B cell (primary cell): ENCODE results near the gene TOMM5. TPM values are rescaled to one million over a fixed set of nuclear protein-coding genes. Genes with fewer than 3 reads are reported as not detected.

Experiments used
- ATAC-seq: fragments of 200-7000 bp; cut with Tn5 transposase; one replicate; pipeline ENCODE4 v1.10.0; 2021; ENCODE audit warnings: low read depth, mild to moderate bottlenecking, moderate number of reproducible peaks, moderate library complexity
- CTCF ChIA-PET: fragments of 350-600 bp; sonication (Branson Sonifier 250); formaldehyde crosslinking; loops from one replicate; lab custom pipeline; 2021; ENCODE audit warnings: antibody characterized with exemption, inconsistent platforms; lab: Charles Lee
- POLR2A ChIA-PET: fragments of 350-600 bp; sonication (Branson Sonifier 250); formaldehyde crosslinking; loops from one replicate; lab custom pipeline; 2021; ENCODE audit warnings: antibody characterized with exemption; lab: Charles Lee
- DNase-seq: peaks from one replicate; pipeline ENCODE4 v3.0.0; 2013
- H2AFZ ChIP-seq: 2 replicates; pipeline ENCODE4 v1.6.1; 2012; ENCODE audit warnings: mild to moderate bottlenecking, low read depth, low read length; ENCODE audit not compliant: insufficient read depth, poor library complexity, severe bottlenecking
- H3K27ac ChIP-seq, 2 donors: 1 replicate in 1 of 2; 2 replicates in 1 of 2; pipeline ENCODE4 v1.5.1; 2012 to 2013; ENCODE audit warnings: low read length in 2 of 2, mild to moderate bottlenecking in 2 of 2, moderate library complexity in 1 of 2
- H3K27me3 ChIP-seq, 4 experiments: fragments of 200-600 bp in 1 of 4; sonication (generic) in 1 of 4; replicated peaks in 1 of 4; 1 replicate in 2 of 4; 2 replicates in 2 of 4; pipeline versions ENCODE4 v1.6.1 to v1.7.0; 2013 to 2016; ENCODE audit warnings: low read length in 3 of 4, mild to moderate bottlenecking in 2 of 4, mixed read lengths in 1 of 4, moderate library complexity in 1 of 4; ENCODE audit not compliant: insufficient read depth in 4 of 4, control insufficient read depth in 3 of 4; ENCODE audit errors: control extremely low read depth in 1 of 4
- H3K36me3 ChIP-seq, 2 experiments: replicated peaks in 1 of 2; 1 replicate in 1 of 2; 2 replicates in 1 of 2; pipeline versions ENCODE4 v1.6.1 to v1.7.1; 2013; ENCODE audit warnings: low read length in 1 of 2; ENCODE audit not compliant: insufficient read depth in 2 of 2, control insufficient read depth in 1 of 2; ENCODE audit errors: control extremely low read depth in 1 of 2, extremely low read depth in 1 of 2
- H3K4me1 ChIP-seq, 2 donors: fragments of 200-600 bp in 1 of 2; sonication (generic) in 1 of 2; 1 replicate in 1 of 2; 2 replicates in 1 of 2; pipeline versions ENCODE4 v1.5.1 to v1.6.1; 2013 to 2017; ENCODE audit warnings: low read length in 2 of 2; ENCODE audit not compliant: control insufficient read depth in 2 of 2, insufficient read depth in 2 of 2
- H3K4me2 ChIP-seq: replicated peaks from 2 replicates; pipeline ENCODE3; 2012; ENCODE audit warnings: mild to moderate bottlenecking, low read depth, low read length; ENCODE audit not compliant: poor library complexity, severe bottlenecking
- H3K4me3 ChIP-seq, 5 experiments: fragments of 200-600 bp in 1 of 5; sonication (generic) in 1 of 5; 1 replicate in 3 of 5; 2 replicates in 2 of 5; pipeline versions ENCODE4 v1.5.1 to v1.7.0; 2011 to 2016; ENCODE audit warnings: low read length in 4 of 5, mild to moderate bottlenecking in 4 of 5, low read depth in 2 of 5, control low read depth in 1 of 5, moderate library complexity in 1 of 5; ENCODE audit not compliant: insufficient read depth in 1 of 5; ENCODE audit errors: control extremely low read depth in 1 of 5, extremely low read depth in 1 of 5
- H3K79me2 ChIP-seq: fragments of 200-600 bp; sonication (generic); one replicate; pipeline ENCODE4 v1.6.0; 2016; ENCODE audit warnings: low read length; ENCODE audit not compliant: control insufficient read depth, insufficient read depth
- H3K9ac ChIP-seq: fragments of 200-600 bp; sonication (generic); 2 replicates; pipeline ENCODE4 v1.6.1; 2017; ENCODE audit warnings: mild to moderate bottlenecking, low read length, moderate library complexity
- H3K9me3 ChIP-seq, 3 donors: one replicate each; pipeline versions ENCODE4 v1.6.1 to v1.7.1; 2013; ENCODE audit warnings: low read length in 2 of 3; ENCODE audit not compliant: control insufficient read depth in 2 of 3, insufficient read depth in 1 of 3; ENCODE audit errors: control extremely low read depth in 1 of 3
- H4K20me1 ChIP-seq: 2 replicates; pipeline ENCODE4 v1.6.0; 2012; ENCODE audit warnings: mild to moderate bottlenecking, low read length; ENCODE audit not compliant: insufficient read depth, control insufficient read depth, poor library complexity, severe bottlenecking
- H3K27ac Mint-ChIP-seq: one replicate; pipeline ENCODE4 v1.8.0; 2021; ENCODE audit warnings: mixed read lengths
- H3K27me3 Mint-ChIP-seq: one replicate; pipeline ENCODE4 v1.8.0; 2021; ENCODE audit warnings: mixed read lengths
- H3K4me1 Mint-ChIP-seq: one replicate; pipeline ENCODE4 v1.8.0; 2021; ENCODE audit warnings: mixed read lengths
- H3K4me3 Mint-ChIP-seq: one replicate; pipeline ENCODE4 v1.8.0; 2021; ENCODE audit warnings: mixed read lengths
- H3K9me3 Mint-ChIP-seq: one replicate; pipeline ENCODE4 v1.8.0; 2022; ENCODE audit warnings: mixed read lengths; ENCODE audit not compliant: insufficient read depth
- EZH2 ChIP-seq: IDR thresholded peaks from 2 replicates; pipeline ENCODE4 v1.6.1; 2012; ENCODE audit warnings: borderline replicate concordance, low read depth, mild to moderate bottlenecking, moderate library complexity, low read length; ENCODE audit not compliant: insufficient read depth, poor library complexity, severe bottlenecking
- intact Hi-C: fragments of 100-400 bp; cut with micrococcal nuclease; formaldehyde crosslinking; loops from one replicate; pipeline ENCODE4 v1.10.0; 2022
- polyA plus RNA-seq: library from polyadenylated mRNA; depleted of rRNA; stranded (reverse); fragments of >200 nt; gene quantifications from 2 replicates; pipeline ENCODE4 v1.2.3, GENCODE V29; 2012
- total RNA-seq, 2 donors: library from RNA; stranded (reverse); fragments of 120-200 nt in 1 of 2; gene quantifications; 1 replicate in 1 of 2; 2 replicates in 1 of 2; pipeline versions ENCODE4 v1.2.3 to v1.2.4, GENCODE V29; 2013 to 2022
- TF ChIP-seq, protein P1 (sequence below): fragments of 200-600 bp; IDR thresholded peaks from one replicate; pipeline ENCODE4 v1.8.0; 2022; ENCODE audit warnings: antibody characterized with exemption, mild to moderate bottlenecking

The TOMM5 gene
- total and polyA plus RNA-seq, 2 donors (not counting 1 experiment from before 2014, with no cell fraction given) = 33.9 to 44.4 TPM

DNA sequence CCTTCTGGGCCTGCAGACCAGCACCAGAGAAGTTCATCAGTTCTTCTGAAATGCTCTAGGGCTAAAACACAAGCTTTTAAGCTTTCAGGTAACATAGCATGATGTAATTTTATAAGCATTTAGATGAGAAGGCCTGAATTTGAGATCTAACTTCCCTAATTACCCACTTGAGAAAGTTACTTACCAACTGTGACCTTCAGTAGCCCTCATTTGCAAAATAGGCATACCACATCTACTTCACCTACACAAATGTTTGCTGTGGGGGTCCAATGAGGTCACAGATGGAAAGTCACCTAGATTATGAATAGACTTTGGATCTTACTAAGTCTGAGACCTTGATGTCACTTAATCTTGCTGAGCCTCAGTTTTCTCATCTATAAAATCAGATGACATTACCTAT lies 52.8 kb downstream of the TOMM5 start:
- H3K27ac Mint-ChIP-seq = peak overlapping the region; percentile 53
- H3K27me3 Mint-ChIP-seq = no peaks in the 10 kb centered on the region
- no peak for TF ChIP-seq EZH2
- TF ChIP-seq, protein P1, sequence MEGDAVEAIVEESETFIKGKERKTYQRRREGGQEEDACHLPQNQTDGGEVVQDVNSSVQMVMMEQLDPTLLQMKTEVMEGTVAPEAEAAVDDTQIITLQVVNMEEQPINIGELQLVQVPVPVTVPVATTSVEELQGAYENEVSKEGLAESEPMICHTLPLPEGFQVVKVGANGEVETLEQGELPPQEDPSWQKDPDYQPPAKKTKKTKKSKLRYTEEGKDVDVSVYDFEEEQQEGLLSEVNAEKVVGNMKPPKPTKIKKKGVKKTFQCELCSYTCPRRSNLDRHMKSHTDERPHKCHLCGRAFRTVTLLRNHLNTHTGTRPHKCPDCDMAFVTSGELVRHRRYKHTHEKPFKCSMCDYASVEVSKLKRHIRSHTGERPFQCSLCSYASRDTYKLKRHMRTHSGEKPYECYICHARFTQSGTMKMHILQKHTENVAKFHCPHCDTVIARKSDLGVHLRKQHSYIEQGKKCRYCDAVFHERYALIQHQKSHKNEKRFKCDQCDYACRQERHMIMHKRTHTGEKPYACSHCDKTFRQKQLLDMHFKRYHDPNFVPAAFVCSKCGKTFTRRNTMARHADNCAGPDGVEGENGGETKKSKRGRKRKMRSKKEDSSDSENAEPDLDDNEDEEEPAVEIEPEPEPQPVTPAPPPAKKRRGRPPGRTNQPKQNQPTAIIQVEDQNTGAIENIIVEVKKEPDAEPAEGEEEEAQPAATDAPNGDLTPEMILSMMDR = no peak
- no peaks in the 10 kb centered on the region for H3K79me2 ChIP-seq
- H3K9ac ChIP-seq = no peak overlapping the region
- intact Hi-C loops = no loop called here
- ATAC-seq = no peak
- H3K4me1 ChIP-seq = peaks cover 0 to 8% of the 10 kb centered on the region in 2 donors
- ChIA-PET CTCF (no interaction called here), POLR2A (interaction anchor here (0.5 kb wide), 1 partner anchor 124 kb away, joined by 4 read pairs; no protein-coding TSS in a partner anchor)
- no peaks in the 10 kb centered on the region for H3K9me3 ChIP-seq
- no peaks in the 10 kb centered on the region for H4K20me1 ChIP-seq
- no peaks in the 10 kb centered on the region for H3K27me3 ChIP-seq
- H3K4me2 ChIP-seq = no peak overlapping the region
- H3K4me3 Mint-ChIP-seq = peak overlapping the region; percentile 24
- peak; percentile 23 for DNase-seq
- H3K4me3 ChIP-seq = no peak overlapping the region
- H3K27ac ChIP-seq = no peak overlapping the region
- H3K4me1 Mint-ChIP-seq = peaks cover 24% of the 10 kb centered on the region
- H3K36me3 ChIP-seq = peaks cover 0 to 42% of the 10 kb centered on the region in 2 experiments
- peaks cover 2% of the 10 kb centered on the region for H3K9me3 Mint-ChIP-seq
- no peak overlapping the region for H2AFZ ChIP-seq

Other genes starting within 250 kb of the TOMM5 start
- gene GRHPR, start 169.9 kb downstream of the TOMM5 start, total RNA-seq = 121 and 122 TPM in 2 replicates
- 68.6 and 138 TPM in 2 replicates for gene GRHPR, start 169.9 kb downstream of the TOMM5 start, polyA plus RNA-seq
- gene ZBTB5, start 127.1 kb downstream of the TOMM5 start, total RNA-seq = 25.1 and 27.6 TPM in 2 replicates
- 12.8 and 32.3 TPM in 2 replicates for gene ZBTB5, start 127.1 kb downstream of the TOMM5 start, polyA plus RNA-seq
- gene POLR1E, start 106.6 kb downstream of the TOMM5 start, total RNA-seq = 30.3 and 31.0 TPM in 2 replicates
- 9.2 and 11.6 TPM in 2 replicates for gene POLR1E, start 106.6 kb downstream of the TOMM5 start, polyA plus RNA-seq
- gene FBXO10, start 16.2 kb downstream of the TOMM5 start, total RNA-seq = 67.3 and 68.0 TPM in 2 replicates
- 12.3 and 18.6 TPM in 2 replicates for gene FBXO10, start 16.2 kb downstream of the TOMM5 start, polyA plus RNA-seq
- 0.05 TPM in 1 of 2 replicates, not detected in the other for gene FRMPD1, start 58.4 kb upstream of the TOMM5 start, total RNA-seq
- gene FRMPD1, start 58.4 kb upstream of the TOMM5 start, polyA plus RNA-seq = not detected in 2 replicates
- 27.8 and 28.4 TPM in 2 replicates for gene TRMT10B, start 161.2 kb upstream of the TOMM5 start, total RNA-seq
- gene TRMT10B, start 161.2 kb upstream of the TOMM5 start, polyA plus RNA-seq = 15.7 and 18.1 TPM in 2 replicates
- 55.3 and 64.9 TPM in 2 replicates for gene EXOSC3, start 192.5 kb upstream of the TOMM5 start, total RNA-seq
- gene EXOSC3, start 192.5 kb upstream of the TOMM5 start, polyA plus RNA-seq = 11.7 and 13.6 TPM in 2 replicates
- gene DCAF10, start 208.2 kb upstream of the TOMM5 start, total RNA-seq = 22.1 and 22.5 TPM in 2 replicates
- gene DCAF10, start 208.2 kb upstream of the TOMM5 start, polyA plus RNA-seq = 8.3 and 9.5 TPM in 2 replicates